HepG2 (cell line): Measurements from ENCODE around the gene ETV5. TPM values are rescaled to one million over a fixed set of nuclear protein-coding genes. Genes with fewer than 3 reads are reported as not detected.

Source experiments
- ATF1 ChIP-seq: IDR thresholded peaks from 2 replicates; pipeline ENCODE4 v1.6.1; 2016; ENCODE audit warnings: mild to moderate bottlenecking, control low read depth
- HOXA9 ChIP-seq: sonication (generic); formaldehyde crosslinking; IDR thresholded peaks from 2 replicates; pipeline ENCODE4 v1.8.1; 2022; ENCODE audit warnings: missing genetic modification reagents, mild to moderate bottlenecking, moderate library complexity, borderline replicate concordance
- MAFF ChIP-seq: IDR thresholded peaks from 2 replicates; pipeline ENCODE4 v1.6.1; 2011; ENCODE audit warnings: low read depth, low read length, improper control_type of control experiment
- MIER2 ChIP-seq: IDR thresholded peaks from 2 replicates; pipeline ENCODE4 v1.6.1; 2016; ENCODE audit warnings: missing biosample characterization, missing genetic modification reagents
- RAD21 ChIP-seq: fragments of 450-650 bp; formaldehyde crosslinking; IDR thresholded peaks from 2 replicates; pipeline ENCODE4 v1.5.0; 2020; ENCODE audit warnings: mild to moderate bottlenecking
- SP5 ChIP-seq: IDR thresholded peaks from 2 replicates; pipeline ENCODE4 v1.6.1; 2016; ENCODE audit warnings: low read depth, borderline replicate concordance
- ZBTB38 ChIP-seq: sonication (generic); formaldehyde crosslinking; IDR thresholded peaks from 2 replicates; pipeline ENCODE4 v1.5.1; 2020; ENCODE audit warnings: mild to moderate bottlenecking, missing genetic modification reagents
- ZNF234 ChIP-seq: sonication (generic); formaldehyde crosslinking; conservative IDR thresholded peaks from 2 replicates; pipeline ENCODE4 v1.5.1; 2020; ENCODE audit warnings: mild to moderate bottlenecking, missing genetic modification reagents
- ZNF382 ChIP-seq: sonication (generic); formaldehyde crosslinking; IDR thresholded peaks from 2 replicates; pipeline ENCODE4 v1.5.0; 2020; ENCODE audit warnings: missing genetic modification reagents, mild to moderate bottlenecking, borderline replicate concordance
- ZNF607 ChIP-seq: sonication (generic); formaldehyde crosslinking; IDR thresholded peaks from 2 replicates; pipeline ENCODE4 v1.5.1; 2020; ENCODE audit warnings: missing genetic modification reagents, mild to moderate bottlenecking, borderline replicate concordance
- ZNF790 ChIP-seq: sonication (generic); formaldehyde crosslinking; IDR thresholded peaks from 2 replicates; pipeline ENCODE4 v1.8.0; 2022; ENCODE audit warnings: missing genetic modification reagents, mild to moderate bottlenecking, borderline replicate concordance
- polyA plus RNA-seq, 8 experiments: library from polyadenylated mRNA; depleted of rRNA in 3 of 8; stranded (reverse) in 7 of 8; unstranded in 1 of 8; fragments of >200 nt; fragmentation: Illumina TruSeq in 4 of 8; extraction: Trizol in 4 of 8; gene quantifications; 2 replicates each; pipeline versions ENCODE4 v1.2.1 to v1.2.3, GENCODE V29; 2011 to 2016; ENCODE audit warnings: low read depth in 4 of 8, missing spikeins in 1 of 8, mixed read lengths in 1 of 8; ENCODE audit not compliant: insufficient read depth in 1 of 8
- total RNA-seq, 5 experiments: library from RNA; depleted of rRNA; stranded (reverse); fragments of >200 nt; fragmentation: Illumina TruSeq; extraction: Trizol; gene quantifications; 2 replicates each; pipeline ENCODE4 v1.2.3, GENCODE V29; 2016; ENCODE audit warnings: low read depth in 1 of 5
- TF ChIP-seq, protein P1 (sequence below): sonication (generic); formaldehyde crosslinking; IDR thresholded peaks from 2 replicates; pipeline ENCODE4 v1.5.0; 2020; ENCODE audit warnings: mild to moderate bottlenecking, missing genetic modification reagents
- TF ChIP-seq, protein P2 (sequence below): IDR thresholded peaks from 2 replicates; pipeline ENCODE4 v1.6.1; 2016; ENCODE audit warnings: control low read depth
- TF ChIP-seq, protein P3 (sequence below): sonication (generic); formaldehyde crosslinking; IDR thresholded peaks from 2 replicates; pipeline ENCODE4 v1.8.1; 2023; ENCODE audit warnings: mild to moderate bottlenecking, missing genetic modification reagents
- TF ChIP-seq, protein P4 (sequence below): sonication (generic); formaldehyde crosslinking; IDR thresholded peaks from 2 replicates; pipeline ENCODE4 v1.8.1; 2023; ENCODE audit warnings: missing genetic modification reagents, mild to moderate bottlenecking, borderline replicate concordance
- TF ChIP-seq, protein P5 (sequence below): sonication (generic); formaldehyde crosslinking; IDR thresholded peaks from 2 replicates; pipeline ENCODE4 v1.5.0; 2020; ENCODE audit warnings: missing genetic modification reagents
- TF ChIP-seq, protein P6 (sequence below): sonication (generic); formaldehyde crosslinking; IDR thresholded peaks from 2 replicates; pipeline ENCODE4 v1.4.0; 2020; ENCODE audit warnings: missing genetic modification reagents

The ETV5 gene
- total and polyA plus RNA-seq, 2 of the 13 experiments (the other 11 are each of a cell fraction or from before 2014, with no cell fraction given), result 52.9 to 57.2 TPM

DNA sequence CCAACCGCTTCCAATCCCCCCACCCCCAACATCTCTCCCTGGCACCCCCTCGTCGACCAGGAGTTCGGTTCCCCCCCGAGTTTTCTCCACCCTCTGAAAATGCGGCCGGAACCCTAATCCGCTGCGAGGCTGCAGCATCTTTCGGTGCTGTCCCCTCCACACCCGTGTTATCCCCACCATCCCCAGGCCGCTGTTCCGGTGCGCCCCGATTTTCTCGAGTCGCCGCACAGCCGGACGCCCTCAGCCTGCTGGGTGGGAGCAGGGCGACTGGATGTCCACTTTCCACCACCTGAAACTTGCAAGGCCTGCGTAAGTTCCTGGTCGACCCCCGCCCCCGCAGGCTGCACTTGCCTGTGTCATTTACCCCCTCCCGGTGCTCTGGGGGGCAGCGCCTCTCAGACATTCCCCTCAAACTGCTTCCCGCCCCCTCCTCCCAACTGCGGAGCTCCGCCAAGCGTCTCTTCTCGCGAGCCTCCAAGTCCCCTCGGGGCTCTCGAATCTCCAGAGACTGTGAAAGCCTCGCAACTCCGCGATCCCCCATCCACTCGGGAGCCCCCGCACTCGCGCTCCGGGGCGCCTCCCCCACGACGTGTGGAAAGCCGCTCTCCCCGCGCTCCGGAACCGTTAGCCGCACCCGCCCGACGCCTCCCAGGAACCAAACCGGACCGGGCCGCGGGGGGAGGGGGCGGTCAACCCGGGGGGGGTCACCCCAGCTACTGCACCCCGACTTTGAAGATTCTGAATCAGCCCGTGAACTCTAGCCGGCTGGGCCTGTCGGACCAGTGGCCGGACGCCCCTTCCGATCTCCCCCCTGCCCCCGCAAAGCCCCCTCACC, 566 bp downstream of the ETV5 start (continued):
- TF ChIP-seq, protein P1, sequence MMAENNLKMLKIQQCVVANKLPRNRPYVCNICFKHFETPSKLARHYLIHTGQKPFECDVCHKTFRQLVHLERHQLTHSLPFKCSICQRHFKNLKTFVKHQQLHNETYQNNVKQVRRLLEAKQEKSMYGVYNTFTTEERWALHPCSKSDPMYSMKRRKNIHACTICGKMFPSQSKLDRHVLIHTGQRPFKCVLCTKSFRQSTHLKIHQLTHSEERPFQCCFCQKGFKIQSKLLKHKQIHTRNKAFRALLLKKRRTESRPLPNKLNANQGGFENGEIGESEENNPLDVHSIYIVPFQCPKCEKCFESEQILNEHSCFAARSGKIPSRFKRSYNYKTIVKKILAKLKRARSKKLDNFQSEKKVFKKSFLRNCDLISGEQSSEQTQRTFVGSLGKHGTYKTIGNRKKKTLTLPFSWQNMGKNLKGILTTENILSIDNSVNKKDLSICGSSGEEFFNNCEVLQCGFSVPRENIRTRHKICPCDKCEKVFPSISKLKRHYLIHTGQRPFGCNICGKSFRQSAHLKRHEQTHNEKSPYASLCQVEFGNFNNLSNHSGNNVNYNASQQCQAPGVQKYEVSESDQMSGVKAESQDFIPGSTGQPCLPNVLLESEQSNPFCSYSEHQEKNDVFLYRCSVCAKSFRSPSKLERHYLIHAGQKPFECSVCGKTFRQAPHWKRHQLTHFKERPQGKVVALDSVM, result peak; percentile 43; the same call in 1 of the 2 replicates
- TF ChIP-seq, protein P2, sequence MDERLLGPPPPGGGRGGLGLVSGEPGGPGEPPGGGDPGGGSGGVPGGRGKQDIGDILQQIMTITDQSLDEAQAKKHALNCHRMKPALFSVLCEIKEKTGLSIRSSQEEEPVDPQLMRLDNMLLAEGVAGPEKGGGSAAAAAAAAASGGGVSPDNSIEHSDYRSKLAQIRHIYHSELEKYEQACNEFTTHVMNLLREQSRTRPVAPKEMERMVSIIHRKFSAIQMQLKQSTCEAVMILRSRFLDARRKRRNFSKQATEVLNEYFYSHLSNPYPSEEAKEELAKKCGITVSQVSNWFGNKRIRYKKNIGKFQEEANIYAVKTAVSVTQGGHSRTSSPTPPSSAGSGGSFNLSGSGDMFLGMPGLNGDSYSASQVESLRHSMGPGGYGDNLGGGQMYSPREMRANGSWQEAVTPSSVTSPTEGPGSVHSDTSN (CRISPR knock-in tag), result no peak
- no peak for TF ChIP-seq ZBTB38
- no peak; the same call in 1 of the 2 replicates for TF ChIP-seq RAD21 (CRISPR knock-in tag)
- TF ChIP-seq ZNF790 (CRISPR knock-in tag), result no peak
- TF ChIP-seq ATF1, result no peak
- TF ChIP-seq, protein P3, sequence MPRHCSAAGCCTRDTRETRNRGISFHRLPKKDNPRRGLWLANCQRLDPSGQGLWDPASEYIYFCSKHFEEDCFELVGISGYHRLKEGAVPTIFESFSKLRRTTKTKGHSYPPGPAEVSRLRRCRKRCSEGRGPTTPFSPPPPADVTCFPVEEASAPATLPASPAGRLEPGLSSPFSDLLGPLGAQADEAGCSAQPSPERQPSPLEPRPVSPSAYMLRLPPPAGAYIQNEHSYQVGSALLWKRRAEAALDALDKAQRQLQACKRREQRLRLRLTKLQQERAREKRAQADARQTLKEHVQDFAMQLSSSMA (CRISPR knock-in tag), result no peak
- TF ChIP-seq, protein P4, sequence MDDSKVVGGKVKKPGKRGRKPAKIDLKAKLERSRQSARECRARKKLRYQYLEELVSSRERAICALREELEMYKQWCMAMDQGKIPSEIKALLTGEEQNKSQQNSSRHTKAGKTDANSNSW (CRISPR knock-in tag), result no peak; the same call in 1 of the 2 replicates
- TF ChIP-seq, protein P5, sequence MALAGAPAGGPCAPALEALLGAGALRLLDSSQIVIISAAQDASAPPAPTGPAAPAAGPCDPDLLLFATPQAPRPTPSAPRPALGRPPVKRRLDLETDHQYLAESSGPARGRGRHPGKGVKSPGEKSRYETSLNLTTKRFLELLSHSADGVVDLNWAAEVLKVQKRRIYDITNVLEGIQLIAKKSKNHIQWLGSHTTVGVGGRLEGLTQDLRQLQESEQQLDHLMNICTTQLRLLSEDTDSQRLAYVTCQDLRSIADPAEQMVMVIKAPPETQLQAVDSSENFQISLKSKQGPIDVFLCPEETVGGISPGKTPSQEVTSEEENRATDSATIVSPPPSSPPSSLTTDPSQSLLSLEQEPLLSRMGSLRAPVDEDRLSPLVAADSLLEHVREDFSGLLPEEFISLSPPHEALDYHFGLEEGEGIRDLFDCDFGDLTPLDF (CRISPR knock-in tag), result no peak
- TF ChIP-seq ZNF234 (CRISPR knock-in tag), result no peak
- peak; percentile 41; the same call in 1 of the 2 replicates for TF ChIP-seq HOXA9
- TF ChIP-seq SP5 (CRISPR knock-in tag), result no peak
- no peak for TF ChIP-seq ZNF382 (CRISPR knock-in tag)
- no peak for TF ChIP-seq ZNF607 (CRISPR knock-in tag)
- TF ChIP-seq, protein P6, sequence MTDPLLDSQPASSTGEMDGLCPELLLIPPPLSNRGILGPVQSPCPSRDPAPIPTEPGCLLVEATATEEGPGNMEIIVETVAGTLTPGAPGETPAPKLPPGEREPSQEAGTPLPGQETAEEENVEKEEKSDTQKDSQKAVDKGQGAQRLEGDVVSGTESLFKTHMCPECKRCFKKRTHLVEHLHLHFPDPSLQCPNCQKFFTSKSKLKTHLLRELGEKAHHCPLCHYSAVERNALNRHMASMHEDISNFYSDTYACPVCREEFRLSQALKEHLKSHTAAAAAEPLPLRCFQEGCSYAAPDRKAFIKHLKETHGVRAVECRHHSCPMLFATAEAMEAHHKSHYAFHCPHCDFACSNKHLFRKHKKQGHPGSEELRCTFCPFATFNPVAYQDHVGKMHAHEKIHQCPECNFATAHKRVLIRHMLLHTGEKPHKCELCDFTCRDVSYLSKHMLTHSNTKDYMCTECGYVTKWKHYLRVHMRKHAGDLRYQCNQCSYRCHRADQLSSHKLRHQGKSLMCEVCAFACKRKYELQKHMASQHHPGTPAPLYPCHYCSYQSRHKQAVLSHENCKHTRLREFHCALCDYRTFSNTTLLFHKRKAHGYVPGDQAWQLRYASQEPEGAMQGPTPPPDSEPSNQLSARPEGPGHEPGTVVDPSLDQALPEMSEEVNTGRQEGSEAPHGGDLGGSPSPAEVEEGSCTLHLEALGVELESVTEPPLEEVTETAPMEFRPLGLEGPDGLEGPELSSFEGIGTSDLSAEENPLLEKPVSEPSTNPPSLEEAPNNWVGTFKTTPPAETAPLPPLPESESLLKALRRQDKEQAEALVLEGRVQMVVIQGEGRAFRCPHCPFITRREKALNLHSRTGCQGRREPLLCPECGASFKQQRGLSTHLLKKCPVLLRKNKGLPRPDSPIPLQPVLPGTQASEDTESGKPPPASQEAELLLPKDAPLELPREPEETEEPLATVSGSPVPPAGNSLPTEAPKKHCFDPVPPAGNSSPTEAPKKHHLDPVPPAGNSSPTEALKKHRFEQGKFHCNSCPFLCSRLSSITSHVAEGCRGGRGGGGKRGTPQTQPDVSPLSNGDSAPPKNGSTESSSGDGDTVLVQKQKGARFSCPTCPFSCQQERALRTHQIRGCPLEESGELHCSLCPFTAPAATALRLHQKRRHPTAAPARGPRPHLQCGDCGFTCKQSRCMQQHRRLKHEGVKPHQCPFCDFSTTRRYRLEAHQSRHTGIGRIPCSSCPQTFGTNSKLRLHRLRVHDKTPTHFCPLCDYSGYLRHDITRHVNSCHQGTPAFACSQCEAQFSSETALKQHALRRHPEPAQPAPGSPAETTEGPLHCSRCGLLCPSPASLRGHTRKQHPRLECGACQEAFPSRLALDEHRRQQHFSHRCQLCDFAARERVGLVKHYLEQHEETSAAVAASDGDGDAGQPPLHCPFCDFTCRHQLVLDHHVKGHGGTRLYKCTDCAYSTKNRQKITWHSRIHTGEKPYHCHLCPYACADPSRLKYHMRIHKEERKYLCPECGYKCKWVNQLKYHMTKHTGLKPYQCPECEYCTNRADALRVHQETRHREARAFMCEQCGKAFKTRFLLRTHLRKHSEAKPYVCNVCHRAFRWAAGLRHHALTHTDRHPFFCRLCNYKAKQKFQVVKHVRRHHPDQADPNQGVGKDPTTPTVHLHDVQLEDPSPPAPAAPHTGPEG (CRISPR knock-in tag), result no peak
- no peak for TF ChIP-seq MAFF
- TF ChIP-seq MIER2 (CRISPR knock-in tag), result no peak
